GM15510 (cell line): Measurements from ENCODE around the gene LDB2.

ENCODE experiments used
- POLR2A ChIP-seq: IDR thresholded peaks from 3 replicates; pipeline ENCODE4 v1.6.1; 2011; ENCODE audit warnings: borderline replicate concordance; ENCODE audit not compliant: insufficient read length; ENCODE audit errors: extremely low read depth

Gene LDB2

DNA sequence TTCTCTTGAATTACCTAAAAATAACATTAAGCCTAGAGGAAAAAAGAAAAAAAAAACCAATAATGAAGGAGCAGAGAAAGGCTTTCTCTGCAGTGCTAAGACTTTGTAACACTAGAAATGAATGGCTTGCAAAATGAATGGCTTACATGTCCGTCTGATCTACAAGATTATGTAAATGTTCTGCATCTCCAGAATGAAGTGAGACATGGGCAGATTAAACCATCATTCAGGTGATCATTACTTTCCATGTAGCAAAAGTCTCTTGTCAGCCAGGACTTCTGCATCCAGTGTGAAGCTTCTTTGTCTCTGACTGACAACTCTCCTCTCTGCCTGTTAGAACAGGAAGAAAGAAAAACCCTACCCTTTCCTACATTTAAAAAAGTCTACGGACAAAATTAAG lies 304.3 kb downstream of the LDB2 start:
- no peak for TF ChIP-seq POLR2A

DNA sequence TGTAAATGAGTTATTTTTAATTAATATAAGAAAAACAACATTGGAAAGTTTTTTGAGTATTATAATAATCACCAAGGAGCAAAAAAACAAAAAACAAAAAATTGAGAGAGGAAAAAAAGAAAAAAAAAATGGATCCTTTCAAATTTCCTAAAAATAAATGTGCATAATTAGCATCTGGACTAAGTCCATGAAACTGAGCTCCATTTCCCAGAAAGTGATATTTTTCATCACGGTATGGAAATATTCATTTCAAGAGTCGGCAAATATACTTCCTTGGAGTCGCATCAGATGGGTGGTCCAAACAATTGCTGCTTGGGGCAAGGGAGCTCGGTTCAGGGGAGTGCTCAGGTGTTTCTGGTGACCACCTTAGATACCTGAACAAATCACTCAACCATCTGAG lies 305.1 kb downstream of the LDB2 start:
- no peak for TF ChIP-seq POLR2A

- no peak for TF ChIP-seq POLR2A
These were observed 307.1 kb downstream of the LDB2 start for GRCh38 chr4:16591272-16591826.

GRCh38 chr4:16590797-16591196 lies 307.6 kb downstream of the LDB2 start:
- no peak for TF ChIP-seq POLR2A

GRCh38 chr4:16588651-16589050 lies 309.8 kb downstream of the LDB2 start:
- TF ChIP-seq POLR2A: no peak

DNA sequence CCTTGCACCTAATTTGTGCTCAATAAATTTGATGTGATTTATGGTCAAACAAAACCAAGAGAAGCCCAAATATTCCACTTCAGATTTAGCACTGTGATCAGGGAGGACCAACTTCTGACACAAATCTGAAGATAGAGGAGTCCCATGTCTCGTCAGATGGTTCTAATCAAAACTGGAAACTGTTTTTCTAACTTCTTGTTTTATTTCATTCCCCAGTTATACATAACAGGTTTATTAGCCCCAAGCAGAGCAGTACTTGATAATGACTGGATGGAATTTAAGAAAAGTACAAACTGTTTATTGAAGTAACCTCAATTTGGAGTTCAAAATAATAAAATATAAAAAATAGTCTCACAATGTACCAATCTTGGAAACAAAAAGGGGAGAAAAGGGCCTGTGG lies 310.3 kb downstream of the LDB2 start:
- no peak for TF ChIP-seq POLR2A

GRCh38 chr4:16585053-16585452 lies 313.4 kb downstream of the LDB2 start:
- TF ChIP-seq POLR2A: no peak

DNA sequence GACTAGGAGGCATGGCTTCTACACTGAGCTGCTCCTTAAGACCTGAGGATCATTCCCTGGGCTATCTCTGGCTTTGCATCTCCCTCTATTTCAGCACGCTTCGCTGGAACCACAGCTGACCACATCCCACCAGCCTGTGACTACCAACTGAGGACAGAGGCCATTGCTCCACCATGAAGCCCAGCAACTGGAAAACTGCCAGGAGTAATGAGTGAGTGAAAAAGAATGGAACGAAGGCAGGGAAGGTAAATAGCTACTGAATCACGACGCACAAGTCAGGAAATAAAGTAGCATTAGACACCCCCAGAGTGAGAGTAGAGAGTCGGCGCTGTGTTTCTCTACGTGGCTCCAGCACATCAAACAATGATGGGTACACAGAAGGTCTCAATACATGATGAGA lies 314.7 kb downstream of the LDB2 start:
- no peak for TF ChIP-seq POLR2A

- no peak for TF ChIP-seq POLR2A
These were observed 315.9 kb downstream of the LDB2 start for GRCh38 chr4:16582526-16582925.

DNA sequence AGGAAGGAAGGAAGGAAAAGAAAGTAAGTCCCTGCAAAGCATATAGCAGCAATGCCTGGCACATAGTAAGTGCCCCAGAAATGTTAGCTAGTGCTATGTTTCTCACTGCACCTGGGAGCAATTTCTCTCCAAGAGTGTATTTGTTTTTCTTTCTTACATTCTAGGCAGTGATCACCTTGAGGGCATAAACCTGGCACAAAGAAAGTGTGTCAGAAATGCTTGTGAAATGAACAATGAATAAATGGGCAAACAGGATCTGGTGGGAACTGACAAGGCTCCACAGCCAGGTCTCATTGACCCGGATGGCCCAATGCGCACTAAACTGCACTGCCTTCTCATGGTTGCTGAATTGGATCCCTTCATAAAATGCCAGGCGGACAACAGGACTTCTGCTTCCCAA lies 316.4 kb downstream of the LDB2 start:
- no peak for TF ChIP-seq POLR2A

DNA sequence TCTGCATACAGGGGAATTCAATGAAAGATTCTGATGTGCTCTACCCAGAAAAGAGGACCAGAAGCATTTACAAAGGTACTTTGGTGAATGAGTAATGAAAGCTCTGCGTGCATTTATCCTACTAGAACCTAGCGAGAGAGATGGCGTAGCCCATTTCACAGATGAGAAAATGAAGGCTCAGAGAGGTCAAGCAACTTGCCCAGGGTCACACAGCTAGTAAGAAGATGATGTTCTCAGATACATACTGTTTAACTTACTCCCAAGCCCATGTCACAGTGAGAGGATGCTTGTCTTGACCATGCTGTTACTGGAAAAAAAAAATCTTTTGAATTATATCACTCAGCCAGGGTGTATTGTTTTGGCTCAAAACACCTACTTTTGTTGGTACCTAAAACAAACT lies 317.3 kb downstream of the LDB2 start:
- TF ChIP-seq POLR2A: no peak

DNA sequence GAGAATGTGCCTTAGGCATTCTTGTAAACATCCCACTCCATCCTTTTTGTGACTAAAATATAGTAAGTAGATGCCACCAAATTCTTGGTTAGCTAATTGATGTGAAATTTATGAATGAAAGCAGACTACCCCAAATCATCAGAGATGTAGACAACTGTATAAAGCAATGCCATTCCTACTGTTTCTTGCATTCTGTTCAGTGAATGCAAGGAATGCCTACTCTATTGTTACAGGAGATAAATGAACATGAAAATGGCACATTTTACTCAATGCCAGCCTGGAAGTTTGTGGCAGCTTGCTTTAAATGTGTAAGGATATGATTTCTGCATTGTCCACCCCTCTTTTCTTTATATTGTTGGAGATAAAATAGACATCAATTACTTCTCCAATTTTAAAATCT lies 317.9 kb downstream of the LDB2 start:
- TF ChIP-seq POLR2A: no peak

DNA sequence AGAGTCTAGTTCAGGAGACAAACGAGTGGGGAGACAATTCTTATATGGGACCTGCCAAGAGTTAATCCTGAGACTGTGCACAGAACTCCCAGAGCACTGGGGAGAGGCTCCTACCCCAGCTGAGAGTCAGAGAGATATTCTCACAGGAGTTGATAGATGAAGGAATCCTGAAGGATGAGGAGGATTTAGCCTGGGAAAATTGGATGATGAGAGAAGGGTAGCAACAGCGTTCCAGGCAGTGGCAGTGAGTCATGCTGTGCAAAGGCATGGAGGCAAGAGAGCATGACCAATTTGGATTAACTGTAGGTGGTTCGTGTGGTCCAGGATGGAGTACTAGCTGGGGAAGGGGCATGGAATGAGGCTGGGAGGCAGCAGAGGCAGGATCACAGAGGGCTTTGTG lies 318.6 kb downstream of the LDB2 start:
- no peak for TF ChIP-seq POLR2A

- no peak for TF ChIP-seq POLR2A
These were observed 321.3 kb downstream of the LDB2 start for GRCh38 chr4:16577177-16577576.

DNA sequence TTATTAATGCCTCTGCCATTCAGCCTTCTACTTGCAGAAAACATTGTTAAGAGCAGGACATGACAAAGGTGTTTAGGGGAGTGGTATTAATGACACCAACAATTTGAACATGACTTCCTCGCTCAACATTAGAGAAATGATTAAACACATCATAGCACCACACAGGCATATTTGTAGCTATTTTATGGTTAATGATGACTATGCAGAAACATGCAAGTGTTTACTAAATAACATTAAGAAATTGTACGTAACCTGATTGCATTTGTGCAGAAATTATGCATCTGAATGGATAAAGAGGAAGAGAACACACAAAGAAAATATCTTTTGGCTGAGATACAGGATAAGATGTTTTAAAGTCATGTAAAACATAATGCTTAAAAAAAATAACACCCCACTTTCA lies 323.5 kb downstream of the LDB2 start:
- TF ChIP-seq POLR2A: no peak

DNA sequence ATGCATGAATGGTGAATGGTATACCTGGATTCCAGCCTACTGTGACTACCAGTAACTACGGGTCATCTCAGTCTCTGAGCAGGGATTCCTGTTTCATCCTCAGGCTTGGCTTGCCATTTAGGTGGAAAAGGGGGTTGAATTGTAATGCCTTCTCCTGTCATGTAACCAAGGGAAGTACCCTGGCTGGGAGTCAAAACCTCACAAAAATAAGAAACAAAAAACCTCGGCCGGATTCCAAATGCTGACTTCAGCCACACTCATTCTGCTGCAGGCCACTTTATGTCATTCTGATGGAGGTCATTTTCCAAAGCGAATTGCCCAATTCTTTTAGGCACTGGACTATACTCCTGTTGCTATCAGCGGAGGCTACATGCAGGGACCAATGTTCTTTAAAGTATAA lies 324.7 kb downstream of the LDB2 start:
- TF ChIP-seq POLR2A: no peak

DNA sequence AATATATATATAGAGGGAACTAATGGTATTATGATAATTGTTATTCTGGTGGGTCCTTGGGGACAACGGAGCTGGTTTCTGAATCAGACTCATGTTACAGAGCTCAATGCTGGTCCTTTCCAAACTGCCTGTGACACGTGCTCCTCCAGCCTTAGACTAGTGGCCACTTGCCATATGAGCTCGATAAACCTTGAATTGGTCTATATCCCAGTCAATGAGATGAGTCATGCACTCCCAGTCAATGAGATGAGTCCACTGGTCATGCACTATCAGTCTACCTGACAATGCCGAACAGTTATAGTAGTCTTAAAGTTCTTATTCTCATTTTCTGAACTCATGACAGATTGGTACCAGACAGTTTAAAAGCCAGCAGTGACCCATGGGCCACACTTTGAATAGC lies 325.2 kb downstream of the LDB2 start:
- no peak for TF ChIP-seq POLR2A
